ENCODE measurements around the gene BMPR1A. TPM values are rescaled to one million over a fixed set of nuclear protein-coding genes. Genes with fewer than 3 reads are reported as not detected.

The BMPR1A gene
- total and polyA plus RNA-seq, 9 of the 15 experiments (the other 6 are each of a cell fraction or from before 2014, with no cell fraction given) = 1.6 to 17.5 (median 9.1) TPM

- TF ChIP-seq HOMEZ (CRISPR knock-in tag; IDR thresholded peaks at IDR 0.05) (no peak), POLR2H (tag; IDR thresholded peaks at IDR 0.05; ENCODE audit: low read depth) (peak; percentile 56), ZSCAN32 (CRISPR knock-in tag; IDR thresholded peaks at IDR 0.05) (no peak), FOXA1 (IDR thresholded peaks at IDR 0.05; ENCODE audit: borderline replicate concordance) (no peak), CBX2 (IDR thresholded peaks at IDR 0.05; ENCODE audit: insufficient read depth, low read length, poor library complexity, severe bottlenecking) (no peak), JUN (IDR thresholded peaks at IDR 0.05; ENCODE audit: borderline replicate concordance, low read depth, low read length) (peak; percentile 78), JUN (CRISPR knock-in tag; IDR thresholded peaks at IDR 0.05; ENCODE audit: borderline replicate concordance) (0 out of 2 replicates have a peak, but pooled peaks have one; percentile 52), TARDBP (IDR thresholded peaks at IDR 0.05) (0 out of 2 replicates have a peak, but pooled peaks have one; percentile 27), KLF16 (IDR thresholded peaks at IDR 0.05) (no peak), RBFOX2 (IDR thresholded peaks at IDR 0.05; ENCODE audit: low read depth, low read length) (peak; percentile 96), PHB2 (IDR thresholded peaks at IDR 0.05; ENCODE audit: low read depth) (no peak), CBFA2T2 (conservative IDR thresholded peaks at IDR 0.05) (no peak), SRF (CRISPR knock-in tag; IDR thresholded peaks at IDR 0.05) (no peak), PHTF2 (CRISPR knock-in tag; IDR thresholded peaks at IDR 0.05) (no peak), NCOA6 (IDR thresholded peaks at IDR 0.05) (no peak), ZBTB34 (CRISPR knock-in tag; IDR thresholded peaks at IDR 0.05) (no peak), MAFK (IDR thresholded peaks at IDR 0.05; ENCODE audit: low read length) (no peak), FOXP4 (CRISPR knock-in tag; IDR thresholded peaks at IDR 0.05; ENCODE audit: borderline replicate concordance) (no peak), EHMT2 (IDR thresholded peaks at IDR 0.05) (no peak), ASH1L (IDR thresholded peaks at IDR 0.05; ENCODE audit: borderline replicate concordance, low read depth, partially characterized antibody) (no peak), ZNF197 (CRISPR knock-in tag; IDR thresholded peaks at IDR 0.05; ENCODE audit: low read depth) (0 out of 2 replicates have a peak, but pooled peaks have one; percentile 51)
Observed at GRCh38 chr10:86755740-86756510, 494 bp upstream of the BMPR1A start (continued).

Measured in K562 (cell line).